NCI-H526 (cell line): ENCODE data around the gene BCL3.

Source experiments
- DNase-seq, 2 experiments: peaks; one replicate each; lab custom pipeline; 2025; lab: John Stamatoyannopoulos, UW

Gene BCL3

DNA sequence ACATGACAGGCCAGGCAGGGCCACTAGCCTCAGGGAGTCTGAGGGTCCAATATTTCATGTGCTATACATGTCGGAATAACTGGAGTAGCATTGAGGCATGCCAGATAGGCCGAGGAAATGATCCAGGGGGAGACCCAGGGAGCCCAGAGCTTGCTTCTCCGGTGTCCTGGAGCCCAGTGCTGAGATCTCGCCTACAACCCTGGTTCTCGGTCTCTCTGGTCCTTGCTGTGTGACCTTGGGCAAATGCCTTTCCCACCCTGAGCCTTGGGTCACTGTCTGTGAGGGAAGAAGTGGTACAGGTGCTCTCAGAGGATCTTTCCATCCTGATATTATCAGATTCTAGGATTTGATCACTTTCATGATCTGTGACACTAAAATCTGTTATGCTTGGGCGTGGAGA is 40.5 kb downstream of the BCL3 start:
- DNase-seq, result no peak

GRCh38 chr19:44789943-44790483 is 41.5 kb downstream of the BCL3 start:
- no peak for DNase-seq

- DNase-seq, result no peak
These were observed 43.8 kb downstream of the BCL3 start for GRCh38 chr19:44792281-44792680.

DNA sequence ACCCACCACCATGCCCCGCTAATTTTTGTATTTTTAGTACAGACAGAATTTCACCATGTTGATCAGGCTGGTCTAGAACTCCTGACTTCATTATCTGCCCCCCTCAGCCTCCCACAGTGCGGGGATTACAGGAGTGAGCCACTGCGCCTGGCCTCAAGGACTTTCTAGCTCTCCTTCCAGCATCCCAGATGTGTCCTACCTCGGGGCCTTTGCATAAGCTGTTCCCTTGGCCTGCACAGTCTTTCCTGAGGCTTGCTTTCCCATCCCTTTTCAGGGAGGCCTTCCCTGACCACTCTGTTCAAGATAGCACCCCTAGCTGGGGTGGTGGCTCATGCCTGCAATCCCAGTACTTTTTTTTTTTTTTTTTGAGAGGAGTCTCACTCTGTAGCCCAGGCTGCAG is 46.1 kb downstream of the BCL3 start:
- no peak for DNase-seq

DNA sequence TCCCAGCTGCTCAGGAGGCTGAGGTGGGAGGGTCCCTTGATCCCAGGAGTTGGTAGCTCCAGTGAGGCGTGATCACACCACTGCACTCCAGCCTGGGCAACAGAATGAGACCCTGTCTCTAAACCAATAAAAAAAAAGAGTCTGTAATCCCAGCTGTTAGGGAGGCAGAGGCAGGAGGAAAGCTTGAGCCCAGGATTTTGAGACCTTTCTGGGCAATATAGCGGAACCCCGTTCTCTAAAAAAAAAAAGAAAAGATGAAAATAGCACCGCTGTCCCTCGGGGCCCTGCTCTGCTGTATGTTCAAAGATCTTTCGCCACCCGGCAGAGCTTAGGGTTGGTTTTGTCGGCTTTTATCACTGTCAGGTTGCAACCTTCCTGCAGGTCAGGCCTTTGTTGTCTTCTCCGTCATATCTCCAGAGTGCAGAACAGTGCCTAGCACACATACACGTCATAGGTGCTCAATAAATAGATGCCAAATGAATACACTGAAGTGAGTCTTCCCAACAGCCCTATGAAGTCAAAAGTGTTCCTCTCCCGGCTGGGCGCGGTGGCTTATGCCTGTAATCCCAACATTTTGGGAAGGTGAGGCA is 47.0 kb downstream of the BCL3 start:
- DNase-seq, result no peak

DNA sequence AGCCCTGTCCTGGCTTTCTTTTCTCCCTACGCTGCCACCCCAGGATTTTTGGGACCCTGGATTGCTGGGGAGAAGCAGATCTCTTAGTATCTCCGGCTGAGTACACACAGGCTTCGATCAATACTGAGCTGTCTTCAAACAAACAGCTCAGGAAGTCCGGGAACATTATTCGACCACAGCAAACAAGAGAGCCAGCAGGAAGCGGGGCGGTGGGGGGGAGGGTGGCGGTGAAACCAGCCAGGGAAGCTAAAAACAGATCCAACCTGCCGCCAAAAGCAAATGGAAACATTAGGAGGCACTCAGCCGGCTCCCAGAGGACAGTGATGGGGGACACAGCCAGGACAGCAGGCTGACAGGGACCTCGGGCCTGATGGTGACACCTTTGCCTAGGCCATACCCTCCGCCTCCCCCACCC is 48.2 kb downstream of the BCL3 start:
- DNase-seq, result no peak

DNA sequence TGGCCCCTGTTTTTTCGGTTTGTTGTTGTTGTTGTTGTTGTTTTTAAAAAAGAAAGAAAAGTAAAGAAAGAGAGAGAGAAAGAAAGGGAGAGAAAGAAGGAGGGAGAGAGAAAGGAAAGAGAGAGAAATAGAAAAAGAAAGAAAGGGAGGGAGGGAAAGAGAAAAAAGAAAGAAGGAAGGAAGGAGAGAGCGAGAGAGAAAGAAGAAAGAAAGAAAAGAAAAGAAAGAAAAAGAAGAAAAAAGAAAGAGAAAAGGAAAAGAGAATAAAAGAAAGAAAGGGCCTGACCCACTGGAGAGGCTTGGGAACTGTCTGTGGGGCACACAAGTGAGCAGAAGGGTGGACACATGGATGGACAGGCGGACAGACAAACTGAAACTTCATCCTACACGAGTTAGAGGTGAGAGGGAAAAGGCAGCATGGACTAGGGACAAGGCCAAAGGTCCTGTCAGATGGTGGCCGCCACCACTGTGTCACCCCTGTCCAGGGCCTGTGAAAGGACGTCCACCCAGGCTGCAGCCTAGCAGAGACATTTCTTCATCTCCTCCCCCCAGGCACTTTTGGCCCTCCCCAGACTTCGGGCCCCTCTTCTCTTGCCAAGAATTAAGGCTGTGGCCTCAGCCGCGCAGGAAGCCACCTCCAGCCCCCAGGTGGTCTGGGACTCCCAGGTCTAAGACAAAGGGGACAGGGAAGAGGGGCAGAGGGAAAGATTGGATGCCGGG is 51.3 kb downstream of the BCL3 start:
- no peak for DNase-seq

DNA sequence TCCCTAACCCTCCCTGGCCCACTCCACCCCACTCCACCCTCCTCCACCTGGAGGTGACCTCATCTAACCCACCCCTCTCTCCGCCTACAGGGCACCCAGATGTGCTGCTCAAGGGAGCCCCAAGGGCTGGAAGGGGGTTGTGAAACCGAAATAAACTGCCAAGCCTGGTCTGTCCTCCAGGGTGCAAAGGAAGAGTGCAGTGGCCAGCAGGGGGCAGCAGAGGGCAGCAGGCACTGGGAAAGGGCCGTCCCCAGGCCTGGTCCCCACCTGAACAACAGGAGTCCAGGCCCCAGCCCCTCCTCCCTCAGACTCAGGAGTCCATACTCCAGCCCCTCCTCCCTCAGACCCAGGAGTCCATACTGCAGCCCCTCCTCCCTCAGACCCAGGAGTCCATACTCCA is 52.0 kb downstream of the BCL3 start:
- DNase-seq, result peak; percentile 28 to 83

- DNase-seq, result no peak
These were observed 55.2 kb downstream of the BCL3 start for GRCh38 chr19:44803442-44804428.

GRCh38 chr19:44806291-44806690 is 57.8 kb downstream of the BCL3 start:
- DNase-seq, result no peak

- peak; percentile 33 to 63 for DNase-seq
These were observed 58.7 kb downstream of the BCL3 start for GRCh38 chr19:44807162-44807561.

DNA sequence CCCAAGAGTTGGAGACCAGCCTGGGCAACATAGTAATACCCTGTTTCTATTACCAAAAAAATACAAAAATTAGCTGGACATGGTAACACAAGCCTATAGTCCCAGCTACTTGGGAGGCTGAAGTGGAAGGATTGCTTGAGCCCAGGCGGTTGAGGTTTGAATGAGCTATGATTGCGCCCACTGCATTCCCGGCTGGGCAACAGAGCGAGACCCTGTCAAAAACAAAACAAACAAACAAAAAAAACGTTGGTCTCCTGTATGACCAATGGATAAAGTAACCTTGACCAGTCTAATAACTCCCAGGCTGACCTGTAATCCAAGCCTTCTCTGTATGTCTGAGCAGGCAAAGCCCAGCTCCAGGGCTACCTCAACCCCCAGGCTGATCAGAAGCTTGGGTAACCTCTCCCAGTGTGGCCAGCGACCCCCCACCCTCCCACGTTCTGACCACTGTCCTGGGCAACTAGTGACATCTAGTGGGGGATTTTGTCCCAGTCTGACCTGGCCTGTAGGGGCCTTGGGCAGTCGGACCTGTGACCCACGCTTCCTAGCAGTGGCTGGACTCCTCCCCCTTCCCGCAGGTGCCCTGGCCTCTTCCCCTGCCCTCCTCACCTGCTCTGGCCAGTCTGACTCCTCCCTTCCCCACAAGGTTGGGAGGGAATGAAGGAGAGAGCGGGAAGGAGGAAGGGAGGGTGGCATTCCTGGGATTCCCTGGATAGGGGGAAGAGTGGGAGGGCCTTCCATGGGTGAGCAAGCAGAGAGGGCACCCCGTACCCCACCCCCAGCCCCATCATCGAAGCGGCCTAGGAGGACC is 59.3 kb downstream of the BCL3 start:
- no peak for DNase-seq

DNA sequence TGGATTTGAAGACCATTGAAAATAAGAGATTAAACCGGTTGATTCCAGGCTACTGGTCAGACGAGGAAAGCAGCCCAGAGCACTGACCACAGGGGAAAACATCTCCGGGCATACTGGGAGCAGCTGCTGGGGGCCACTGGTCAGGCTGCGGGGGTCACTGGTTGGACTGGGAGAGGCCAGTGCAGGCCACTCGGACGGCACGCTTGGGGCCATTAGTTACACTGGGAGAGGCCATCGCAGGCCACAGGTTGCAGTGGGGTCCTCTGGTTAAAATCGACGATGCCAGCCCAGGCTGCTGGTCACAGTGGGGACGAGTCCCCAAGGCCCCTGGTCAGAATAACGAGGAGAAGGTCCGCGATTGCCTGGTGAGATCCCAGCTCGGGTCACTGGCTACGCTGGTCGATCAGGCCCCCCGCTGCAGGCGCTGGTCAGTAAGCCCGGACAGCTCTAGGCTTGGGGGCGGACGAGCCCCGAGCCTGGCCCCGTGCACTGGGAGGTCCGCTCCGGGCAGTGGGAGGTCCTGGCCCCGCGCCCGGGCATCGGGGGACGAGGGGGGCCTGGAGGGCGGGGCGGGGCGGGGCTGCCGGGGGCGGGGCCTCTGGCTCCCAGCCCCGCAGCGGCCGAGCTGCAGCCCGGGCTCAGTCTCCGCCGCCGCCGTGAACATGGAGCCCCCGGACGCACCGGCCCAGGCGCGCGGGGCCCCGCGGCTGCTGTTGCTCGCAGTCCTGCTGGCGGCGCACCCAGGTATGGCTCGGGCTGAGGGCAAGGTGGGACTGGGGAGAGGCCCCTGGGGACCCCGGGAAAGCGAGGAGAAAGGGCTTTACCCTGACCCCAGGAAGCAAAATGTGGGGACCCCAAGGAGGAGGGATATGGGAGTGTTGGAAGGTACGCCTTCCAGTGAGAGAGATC is 60.2 kb downstream of the BCL3 start, which contains the start of gene BCAM:
BCAM (plus strand) TSS at position 641 of the 909 bp plus-strand sequence; CDS start at position 663, 22 bp downstream.
- peak in 1 of 2 experiments; percentile 63 for DNase-seq
